A549 (cell line): ENCODE results near the gene CACNA1C. TPM values are rescaled to one million over a fixed set of nuclear protein-coding genes. Genes with fewer than 3 reads are reported as not detected.

ENCODE experiments used
- ATAC-seq, 2 experiments: fragments of 200-7000 bp in 1 of 2; fragments of >200 bp in 1 of 2; cut with Nextera tagmentation in 1 of 2; cut with Tn5 transposase in 1 of 2; 3 replicates each; pipeline versions ENCODE4 v1.8.0 to v1.9.1; 2018 to 2020; ENCODE audit warnings: mild to moderate bottlenecking in 1 of 2, moderate library complexity in 1 of 2
- CTCF ChIA-PET: fragments of 300-600 bp; sonication (Branson Sonifier 250); formaldehyde crosslinking; extraction: SDS; loops from one replicate; lab custom pipeline; 2021; ENCODE audit warnings: antibody characterized with exemption, inconsistent platforms; lab: Yijun Ruan, JAX
- POLR2A ChIA-PET: fragments of 350-600 bp; formaldehyde crosslinking; extraction: SDS; loops from one replicate; lab custom pipeline; 2021; ENCODE audit warnings: antibody characterized with exemption, inconsistent platforms; lab: Yijun Ruan, JAX
- DNase-seq, 2 experiments: peaks; one replicate each; pipeline versions ENCODE4 v3.0.0 to v3.0.0-alpha.2; 2011 to 2016; ENCODE audit warnings: low read depth in 1 of 2, low spot score in 1 of 2
- FAIRE-seq: peaks from 2 replicates; lab custom pipeline; 2011; peaks lifted over from hg19 to GRCh38; lab: Jason Lieb, UNC
- H3K27ac ChIP-seq, 2 experiments: fragments of >200 bp; sonication (Bioruptor Twin); formaldehyde crosslinking; 3 replicates each; pipeline ENCODE4 v1.5.1; 2016 to 2017
- H3K4me1 ChIP-seq: fragments of >200 bp; sonication (Bioruptor Twin); formaldehyde crosslinking; 3 replicates; pipeline ENCODE4 v1.6.1; 2016
- H3K4me2 ChIP-seq: fragments of >200 bp; sonication (Bioruptor Twin); formaldehyde crosslinking; 3 replicates; pipeline ENCODE4 v1.6.1; 2016
- H3K4me3 ChIP-seq: fragments of >200 bp; sonication (Bioruptor Twin); formaldehyde crosslinking; 3 replicates; pipeline ENCODE4 v1.5.1; 2016
- H3K9me3 ChIP-seq: fragments of >200 bp; sonication (Bioruptor Twin); formaldehyde crosslinking; 3 replicates; pipeline ENCODE4 v1.6.1; 2016
- BHLHE40 ChIP-seq: IDR thresholded peaks from 2 replicates; pipeline ENCODE4 v1.6.1; 2012; ENCODE audit warnings: low read depth, low read length, inconsistent platforms
- CBX8 ChIP-seq: fragments of 200-600 bp; sonication (generic); IDR thresholded peaks from 2 replicates; pipeline ENCODE4 v1.6.1; 2016
- EP300 ChIP-seq, 2 experiments: fragments of >200 bp; sonication (Bioruptor Twin); formaldehyde crosslinking; IDR thresholded peaks; 2 replicates in 1 of 2; 3 replicates in 1 of 2; pipeline ENCODE4 v1.6.1; 2016 to 2017
- ESRRA ChIP-seq: fragments of 150-350 bp; IDR thresholded peaks from 2 replicates; pipeline ENCODE4 v1.6.1; 2014; ENCODE audit warnings: mild to moderate bottlenecking, low read length, borderline replicate concordance
- FOSB ChIP-seq: fragments of 250-450 bp; sonication (Bioruptor Pico); IDR thresholded peaks from 2 replicates; pipeline ENCODE4 v1.5.0; 2020; ENCODE audit warnings: mild to moderate bottlenecking, moderate library complexity
- HDAC2 ChIP-seq: fragments of 200-600 bp; sonication (generic); IDR thresholded peaks from 2 replicates; pipeline ENCODE4 v1.6.1; 2016
- HOXA7 ChIP-seq: fragments of 250-450 bp; sonication (Bioruptor Pico); IDR thresholded peaks from 2 replicates; pipeline ENCODE4 v1.5.0; 2020; ENCODE audit warnings: mild to moderate bottlenecking, moderate library complexity
- HOXB5 ChIP-seq: fragments of 250-450 bp; sonication (Bioruptor Pico); IDR thresholded peaks from 2 replicates; pipeline ENCODE4 v1.5.0; 2020; ENCODE audit warnings: mild to moderate bottlenecking, moderate library complexity
- KDM1A ChIP-seq: fragments of 200-600 bp; sonication (generic); IDR thresholded peaks from 2 replicates; pipeline ENCODE4 v1.6.1; 2016; ENCODE audit warnings: low read depth, mild to moderate bottlenecking
- MAFK ChIP-seq: fragments of 450-650 bp; IDR thresholded peaks from 2 replicates; pipeline ENCODE4 v1.6.1; 2014; ENCODE audit not compliant: partially characterized antibody
- NR3C1 ChIP-seq: fragments of >200 bp; sonication (Bioruptor Twin); formaldehyde crosslinking; IDR thresholded peaks from 3 replicates; pipeline ENCODE4 v1.6.1; 2017
- POLR2AphosphoS2 ChIP-seq: conservative IDR thresholded peaks from 2 replicates; pipeline ENCODE4 v1.6.1; 2012; ENCODE audit warnings: low read length, improper control_type of control experiment, inconsistent platforms
- RARB ChIP-seq: fragments of 250-450 bp; sonication (Bioruptor Pico); IDR thresholded peaks from 2 replicates; pipeline ENCODE4 v1.8.0; 2021; ENCODE audit warnings: mild to moderate bottlenecking, moderate library complexity
- SMC3 ChIP-seq: fragments of >200 bp; sonication (Bioruptor Twin); formaldehyde crosslinking; IDR thresholded peaks from 3 replicates; pipeline ENCODE4 v1.6.1; 2018; ENCODE audit warnings: inconsistent platforms
- SREBF2 ChIP-seq: fragments of 450-650 bp; IDR thresholded peaks from 2 replicates; pipeline ENCODE4 v1.6.1; 2014; ENCODE audit warnings: mild to moderate bottlenecking, moderate library complexity
- TFCP2L1 ChIP-seq: fragments of 250-450 bp; sonication (Bioruptor Pico); IDR thresholded peaks from 2 replicates; pipeline ENCODE4 v1.5.0; 2021; ENCODE audit warnings: mild to moderate bottlenecking
- TP53 ChIP-seq: fragments of 250-450 bp; sonication (Bioruptor Pico); IDR thresholded peaks from 2 replicates; pipeline ENCODE4 v1.5.0; 2021; ENCODE audit warnings: mild to moderate bottlenecking, moderate library complexity
- ZC3H11A ChIP-seq: fragments of 450-650 bp; IDR thresholded peaks from 2 replicates; pipeline ENCODE4 v1.6.1; 2014; ENCODE audit warnings: antibody characterized with exemption, mild to moderate bottlenecking
- ZFP36 ChIP-seq: fragments of 450-650 bp; IDR thresholded peaks from 2 replicates; pipeline ENCODE4 v1.6.1; 2014; ENCODE audit warnings: borderline replicate concordance; ENCODE audit not compliant: partially characterized antibody
- ZSCAN20 ChIP-seq: fragments of 250-450 bp; sonication (Bioruptor Pico); IDR thresholded peaks from 2 replicates; pipeline ENCODE4 v1.8.0; 2022; ENCODE audit warnings: mild to moderate bottlenecking, moderate library complexity
- WGBS: methylation state at CpG from one replicate; pipeline ENCODE4 v1.1.6; 2017; ENCODE audit errors: missing lambda C conversion rate; 5-methylcytosine and 5-hydroxymethylcytosine counted together
- polyA plus RNA-seq, 4 experiments: library from polyadenylated mRNA; depleted of rRNA in 3 of 4; stranded (reverse); fragments of >200 nt; fragmentation: RNase III in 1 of 4; extraction: RNeasy Plus Mini Kit Qiagen cat#74134 plus additional on column Dnase treatment in 1 of 4; gene quantifications; 2 replicates in 3 of 4; 3 replicates in 1 of 4; pipeline ENCODE4 v1.2.3, GENCODE V29; 2011 to 2017
- TF ChIP-seq, protein P1 (sequence below): fragments of 450-650 bp; IDR thresholded peaks from 2 replicates; pipeline ENCODE4 v1.6.1; 2014; ENCODE audit warnings: antibody characterized with exemption
- TF ChIP-seq, protein P2 (sequence below): IDR thresholded peaks from 2 replicates; pipeline ENCODE4 v1.6.1; 2012
- TF ChIP-seq, protein P3 (sequence below): fragments of 250-450 bp; sonication (Bioruptor Pico); IDR thresholded peaks from 2 replicates; pipeline ENCODE4 v1.5.0; 2020; ENCODE audit warnings: low read depth, mild to moderate bottlenecking, moderate library complexity
- TF ChIP-seq, protein P4 (sequence below): IDR thresholded peaks from 2 replicates; pipeline ENCODE4 v1.6.1; 2012
- TF ChIP-seq, protein P5 (sequence below): fragments of >200 bp; sonication (Bioruptor Twin); formaldehyde crosslinking; IDR thresholded peaks from 2 replicates; pipeline ENCODE4 v1.6.1; 2016
- TF ChIP-seq, protein P6 (sequence below): fragments of 150-350 bp; IDR thresholded peaks from 2 replicates; pipeline ENCODE4 v1.6.1; 2014; ENCODE audit warnings: low read depth, mild to moderate bottlenecking, low read length
- TF ChIP-seq, protein P7 (sequence below): fragments of >200 bp; sonication (Bioruptor Twin); formaldehyde crosslinking; IDR thresholded peaks from 3 replicates; pipeline ENCODE4 v1.6.1; 2016

CACNA1C gene
- polyA plus RNA-seq, 2 of the 4 experiments (the other 2 are of a cell fraction) = not detected

DNA sequence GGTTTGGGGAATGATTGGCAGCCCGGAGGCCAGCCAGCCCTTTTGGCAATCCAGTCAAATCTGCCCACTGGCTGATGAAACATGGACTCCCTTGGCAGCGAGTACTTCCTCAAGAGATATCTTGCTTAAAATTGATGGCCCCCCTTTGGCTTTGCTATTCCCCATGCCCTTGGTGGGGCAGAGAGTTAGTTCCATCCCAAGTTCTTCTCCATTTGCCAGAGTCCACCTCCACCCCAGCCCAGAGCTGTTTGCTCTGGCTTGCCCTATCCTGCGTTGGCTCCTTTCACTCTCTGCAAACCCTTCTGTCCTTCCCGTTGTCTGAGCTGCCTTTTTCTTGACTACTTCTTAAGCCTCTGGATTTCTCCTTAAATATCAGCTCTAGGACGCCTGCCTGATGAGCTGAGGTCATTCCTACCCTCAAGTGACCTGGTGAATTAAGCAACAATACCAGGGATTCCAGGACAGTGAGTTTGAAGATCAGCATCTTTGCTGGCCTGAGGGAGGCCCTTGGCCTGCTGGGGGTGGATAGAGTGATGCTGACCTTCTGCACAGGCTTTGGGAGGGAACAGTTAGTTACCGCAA lies 212.0 kb downstream of the CACNA1C start:
- Histone ChIP-seq H3K4me3 (no peak overlapping the region), H3K4me2 (no peak overlapping the region), H3K9me3 (no peaks in the 10 kb centered on the region), H3K4me1 (no peaks in the 10 kb centered on the region), H3K27ac (no peak overlapping the region)
- ATAC-seq (peak in 1 of 2 experiments; percentile 24; a peak in 1 of 6 replicates), FAIRE-seq (no peak), DNase-seq (no peak)
- ChIA-PET POLR2A (no interaction called here), CTCF (interaction anchor here (1.0 to 2.7 kb wide), 2 partner anchors 12 to 19 kb away, joined by 3 to 10 read pairs; no protein-coding TSS in a partner anchor)
- TF ChIP-seq, protein P1, sequence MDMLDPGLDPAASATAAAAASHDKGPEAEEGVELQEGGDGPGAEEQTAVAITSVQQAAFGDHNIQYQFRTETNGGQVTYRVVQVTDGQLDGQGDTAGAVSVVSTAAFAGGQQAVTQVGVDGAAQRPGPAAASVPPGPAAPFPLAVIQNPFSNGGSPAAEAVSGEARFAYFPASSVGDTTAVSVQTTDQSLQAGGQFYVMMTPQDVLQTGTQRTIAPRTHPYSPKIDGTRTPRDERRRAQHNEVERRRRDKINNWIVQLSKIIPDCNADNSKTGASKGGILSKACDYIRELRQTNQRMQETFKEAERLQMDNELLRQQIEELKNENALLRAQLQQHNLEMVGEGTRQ = no peak
- TF ChIP-seq, protein P2, sequence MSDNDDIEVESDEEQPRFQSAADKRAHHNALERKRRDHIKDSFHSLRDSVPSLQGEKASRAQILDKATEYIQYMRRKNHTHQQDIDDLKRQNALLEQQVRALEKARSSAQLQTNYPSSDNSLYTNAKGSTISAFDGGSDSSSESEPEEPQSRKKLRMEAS = no peak
- TF ChIP-seq KDM1A (no peak), POLR2AphosphoS2 (no peak), HDAC2 (no peak), EP300 (IDR thresholded peaks at IDR 0.05) (no peak), SREBF2 (no peak), HOXA7 (CRISPR knock-in tag) (no peak), ZC3H11A (no peak)
- TF ChIP-seq, protein P3, sequence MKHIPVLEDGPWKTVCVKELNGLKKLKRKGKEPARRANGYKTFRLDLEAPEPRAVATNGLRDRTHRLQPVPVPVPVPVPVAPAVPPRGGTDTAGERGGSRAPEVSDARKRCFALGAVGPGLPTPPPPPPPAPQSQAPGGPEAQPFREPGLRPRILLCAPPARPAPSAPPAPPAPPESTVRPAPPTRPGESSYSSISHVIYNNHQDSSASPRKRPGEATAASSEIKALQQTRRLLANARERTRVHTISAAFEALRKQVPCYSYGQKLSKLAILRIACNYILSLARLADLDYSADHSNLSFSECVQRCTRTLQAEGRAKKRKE (CRISPR knock-in tag) = no peak
- TF ChIP-seq, protein P4, sequence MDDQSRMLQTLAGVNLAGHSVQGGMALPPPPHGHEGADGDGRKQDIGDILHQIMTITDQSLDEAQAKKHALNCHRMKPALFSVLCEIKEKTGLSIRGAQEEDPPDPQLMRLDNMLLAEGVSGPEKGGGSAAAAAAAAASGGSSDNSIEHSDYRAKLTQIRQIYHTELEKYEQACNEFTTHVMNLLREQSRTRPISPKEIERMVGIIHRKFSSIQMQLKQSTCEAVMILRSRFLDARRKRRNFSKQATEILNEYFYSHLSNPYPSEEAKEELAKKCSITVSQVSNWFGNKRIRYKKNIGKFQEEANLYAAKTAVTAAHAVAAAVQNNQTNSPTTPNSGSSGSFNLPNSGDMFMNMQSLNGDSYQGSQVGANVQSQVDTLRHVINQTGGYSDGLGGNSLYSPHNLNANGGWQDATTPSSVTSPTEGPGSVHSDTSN = no peak
- WGBS = 7% methylated on average over 6 of the region's 6 CpGs

DNA sequence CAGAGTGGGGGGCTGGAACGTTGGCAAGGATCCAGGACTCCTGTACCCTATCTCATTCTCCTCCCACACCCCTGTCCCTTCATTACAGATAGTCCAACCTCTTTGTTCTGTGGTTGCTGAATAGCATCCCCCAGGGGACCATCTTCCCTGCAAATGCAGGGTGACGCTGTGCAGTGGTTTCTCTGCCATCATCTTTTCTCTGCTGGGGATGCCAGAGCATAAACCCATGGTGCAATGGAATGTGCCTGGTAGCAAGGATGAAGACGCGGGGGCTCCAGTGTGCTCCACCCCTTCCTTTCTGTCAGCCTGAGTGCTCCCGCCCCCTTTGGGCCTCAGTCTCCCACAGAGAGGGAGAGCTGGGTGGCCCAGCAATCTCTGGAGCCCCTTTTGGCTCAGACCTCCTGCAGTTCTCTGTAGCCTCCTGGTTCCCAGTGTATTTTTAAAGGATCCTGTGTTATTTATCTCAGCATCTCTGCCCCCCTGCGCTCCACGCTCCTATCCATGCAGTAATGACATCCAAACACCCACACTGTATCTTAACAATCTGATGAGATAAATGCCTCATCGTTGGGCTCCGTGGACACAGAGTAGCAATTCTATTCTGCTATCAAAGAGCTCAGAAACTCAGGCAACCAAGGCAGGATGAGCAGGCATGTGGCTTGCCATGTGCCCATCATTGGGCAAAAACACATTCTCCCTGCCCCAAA lies 212.8 kb downstream of the CACNA1C start:
- CTCF ChIA-PET = interaction anchor here (1.0 to 2.7 kb wide), 2 partner anchors 12 to 18 kb away, joined by 3 to 10 read pairs; no protein-coding TSS in a partner anchor
- H3K4me1 ChIP-seq = no peaks in the 10 kb centered on the region
- 30% methylated on average over 9 of the region's 9 CpGs for WGBS

More for the DNA sequence above, 212.8 kb downstream of the CACNA1C start:
- Histone ChIP-seq H3K9me3 (no peaks in the 10 kb centered on the region), H3K4me2 (no peak overlapping the region), H3K27ac (no peak overlapping the region), H3K4me3 (no peak overlapping the region)
- FAIRE-seq (no peak), DNase-seq (no peak), ATAC-seq (no peak)
- TF ChIP-seq, protein P5, sequence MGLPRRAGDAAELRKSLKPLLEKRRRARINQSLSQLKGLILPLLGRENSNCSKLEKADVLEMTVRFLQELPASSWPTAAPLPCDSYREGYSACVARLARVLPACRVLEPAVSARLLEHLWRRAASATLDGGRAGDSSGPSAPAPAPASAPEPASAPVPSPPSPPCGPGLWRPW = no peak
- TF ChIP-seq, protein P6, sequence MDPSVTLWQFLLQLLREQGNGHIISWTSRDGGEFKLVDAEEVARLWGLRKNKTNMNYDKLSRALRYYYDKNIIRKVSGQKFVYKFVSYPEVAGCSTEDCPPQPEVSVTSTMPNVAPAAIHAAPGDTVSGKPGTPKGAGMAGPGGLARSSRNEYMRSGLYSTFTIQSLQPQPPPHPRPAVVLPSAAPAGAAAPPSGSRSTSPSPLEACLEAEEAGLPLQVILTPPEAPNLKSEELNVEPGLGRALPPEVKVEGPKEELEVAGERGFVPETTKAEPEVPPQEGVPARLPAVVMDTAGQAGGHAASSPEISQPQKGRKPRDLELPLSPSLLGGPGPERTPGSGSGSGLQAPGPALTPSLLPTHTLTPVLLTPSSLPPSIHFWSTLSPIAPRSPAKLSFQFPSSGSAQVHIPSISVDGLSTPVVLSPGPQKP = no peak
- TF ChIP-seq RARB (CRISPR knock-in tag) (no peak), BHLHE40 (no peak), HOXB5 (CRISPR knock-in tag) (no peak), ZFP36 (no peak), CBX8 (no peak), ZSCAN20 (CRISPR knock-in tag) (no peak), HDAC2 (no peak), TFCP2L1 (CRISPR knock-in tag) (no peak), SMC3 (no peak), TP53 (CRISPR knock-in tag) (no peak), FOSB (CRISPR knock-in tag) (no peak), ESRRA (no peak), NR3C1 (no peak), MAFK (no peak)
- TF ChIP-seq, protein P1 = no peak
- TF ChIP-seq, protein P7, sequence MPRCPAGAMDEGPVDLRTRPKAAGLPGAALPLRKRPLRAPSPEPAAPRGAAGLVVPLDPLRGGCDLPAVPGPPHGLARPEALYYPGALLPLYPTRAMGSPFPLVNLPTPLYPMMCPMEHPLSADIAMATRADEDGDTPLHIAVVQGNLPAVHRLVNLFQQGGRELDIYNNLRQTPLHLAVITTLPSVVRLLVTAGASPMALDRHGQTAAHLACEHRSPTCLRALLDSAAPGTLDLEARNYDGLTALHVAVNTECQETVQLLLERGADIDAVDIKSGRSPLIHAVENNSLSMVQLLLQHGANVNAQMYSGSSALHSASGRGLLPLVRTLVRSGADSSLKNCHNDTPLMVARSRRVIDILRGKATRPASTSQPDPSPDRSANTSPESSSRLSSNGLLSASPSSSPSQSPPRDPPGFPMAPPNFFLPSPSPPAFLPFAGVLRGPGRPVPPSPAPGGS = no peak
- POLR2A ChIA-PET = interaction anchor here (0.5 kb wide), 1 partner anchor 22 kb away, joined by 3 read pairs; no protein-coding TSS in a partner anchor
